Brain pericyte (primary cell): ENCODE results near the gene ITIH4.

Experiments
- DNase-seq: peaks from one replicate; pipeline ENCODE4 v3.0.0-alpha.2; 2012; ENCODE audit warnings: low read depth, low spot score

Gene ITIH4

GRCh38 chr3:52830535-52831258 lies at the start of gene ITIH4:
Gene ITIH4 (minus strand): TSS chr3:52830672. CDS start chr3:52830642, 30 bp downstream.
- no peak for DNase-seq

GRCh38 chr3:52880047-52880446 lies 49.6 kb upstream of the ITIH4 start:
- DNase-seq = no peak

GRCh38 chr3:52879581-52879980 lies 49.1 kb upstream of the ITIH4 start:
- no peak for DNase-seq

- no peak for DNase-seq
These were observed 48.6 kb upstream of the ITIH4 start for GRCh38 chr3:52879090-52879489.

- no peak for DNase-seq
These were observed 46.6 kb upstream of the ITIH4 start for GRCh38 chr3:52877085-52877484.

GRCh38 chr3:52874864-52875587 lies 44.6 kb upstream of the ITIH4 start:
- no peak for DNase-seq

- DNase-seq = no peak
These were observed 43.8 kb upstream of the ITIH4 start for GRCh38 chr3:52874160-52874701.

GRCh38 chr3:52873433-52874159 lies 43.1 kb upstream of the ITIH4 start:
- DNase-seq = no peak

GRCh38 chr3:52872245-52872644 lies 41.8 kb upstream of the ITIH4 start:
- DNase-seq = no peak

- no peak for DNase-seq
These were observed 41.3 kb upstream of the ITIH4 start for GRCh38 chr3:52871761-52872160.

GRCh38 chr3:52870471-52870870 lies 40.0 kb upstream of the ITIH4 start:
- no peak for DNase-seq

GRCh38 chr3:52866427-52866826 lies 36.0 kb upstream of the ITIH4 start:
- no peak for DNase-seq

GRCh38 chr3:52865994-52866393 lies 35.5 kb upstream of the ITIH4 start:
- DNase-seq = no peak

GRCh38 chr3:52860424-52860768 lies 29.9 kb upstream of the ITIH4 start:
- DNase-seq = no peak

GRCh38 chr3:52859686-52860423 lies 29.4 kb upstream of the ITIH4 start:
- DNase-seq = no peak

- no peak for DNase-seq
These were observed 27.4 kb upstream of the ITIH4 start for GRCh38 chr3:52857864-52858263.

- no peak for DNase-seq
These were observed 26.7 kb upstream of the ITIH4 start for GRCh38 chr3:52857133-52857532.

GRCh38 chr3:52856666-52857065 lies 26.2 kb upstream of the ITIH4 start:
- DNase-seq = no peak

- DNase-seq = no peak
These were observed 23.5 kb upstream of the ITIH4 start for GRCh38 chr3:52854013-52854412.

GRCh38 chr3:52852419-52852818 lies 21.9 kb upstream of the ITIH4 start:
- no peak for DNase-seq

- no peak for DNase-seq
These were observed 20.9 kb upstream of the ITIH4 start for GRCh38 chr3:52851348-52851747.

GRCh38 chr3:52849656-52850055 lies 19.2 kb upstream of the ITIH4 start:
- DNase-seq = no peak
